H1 (cell line): ENCODE measurements around the gene CDR2. TPM values are rescaled to one million over a fixed set of nuclear protein-coding genes. Genes with fewer than 3 reads are reported as not detected.

Experiments used
- CTCF ChIA-PET: fragments of 300-600 bp; sonication (Branson Sonifier 250); formaldehyde crosslinking; loops from one replicate; lab custom pipeline; 2021; ENCODE audit not compliant: partially characterized antibody; lab: Charles Lee
- POLR2A ChIA-PET: fragments of 300-600 bp; sonication (Branson Sonifier 250); formaldehyde crosslinking; loops from one replicate; lab custom pipeline; 2021; ENCODE audit warnings: inconsistent platforms; ENCODE audit not compliant: partially characterized antibody; lab: Charles Lee
- DNase-seq, 2 experiments: peaks; one replicate each; pipeline versions ENCODE4 v3.0.0 to v3.0.0-alpha.2; 2010 to 2022; ENCODE audit warnings: low spot score in 2 of 2, low read depth in 1 of 2, mixed read lengths in 1 of 2
- FAIRE-seq: peaks from 2 replicates; lab custom pipeline; 2011; peaks lifted over from hg19 to GRCh38; lab: Jason Lieb, UNC
- H2AFZ ChIP-seq: 2 replicates; pipeline ENCODE4 v1.8.1; 2012; ENCODE audit warnings: low read length, inconsistent platforms
- H2AK5ac ChIP-seq: 2 replicates; pipeline ENCODE4 v1.6.1; 2013; ENCODE audit warnings: low read depth, low read length
- H2BK120ac ChIP-seq: replicated peaks from 2 replicates; pipeline ENCODE3; 2013; ENCODE audit warnings: low read depth, low read length, inconsistent platforms
- H2BK12ac ChIP-seq: 2 replicates; pipeline ENCODE4 v1.6.1; 2013; ENCODE audit warnings: low read depth, low read length
- H2BK15ac ChIP-seq: 2 replicates; pipeline ENCODE4 v1.6.1; 2013; ENCODE audit warnings: low read length
- H2BK20ac ChIP-seq: 2 replicates; pipeline ENCODE4 v1.6.1; 2013; ENCODE audit warnings: low read length
- H2BK5ac ChIP-seq: 2 replicates; pipeline ENCODE4 v1.6.1; 2013; ENCODE audit warnings: low read depth, low read length
- H3K14ac ChIP-seq: 2 replicates; pipeline ENCODE4 v1.6.1; 2013; ENCODE audit warnings: inconsistent platforms; ENCODE audit not compliant: insufficient read length
- H3K18ac ChIP-seq: 2 replicates; pipeline ENCODE4 v1.6.1; 2013; ENCODE audit warnings: low read length; ENCODE audit errors: extremely low read depth
- H3K23ac ChIP-seq: 2 replicates; pipeline ENCODE4 v1.6.1; 2013; ENCODE audit warnings: inconsistent platforms; ENCODE audit not compliant: insufficient read length
- H3K23me2 ChIP-seq: 2 replicates; pipeline ENCODE4 v1.6.1; 2013; ENCODE audit warnings: low read depth, low read length
- H3K27ac ChIP-seq: 2 replicates; pipeline ENCODE4 v1.6.1; 2011; ENCODE audit warnings: low read depth, low read length, inconsistent platforms
- H3K27me3 ChIP-seq, 4 experiments: replicated peaks in 1 of 4; 1 replicate in 1 of 4; 2 replicates in 3 of 4; pipeline versions ENCODE4 v1.6.1 to v1.8.1; 2011 to 2013; ENCODE audit warnings: low read length in 3 of 4, mild to moderate bottlenecking in 3 of 4, inconsistent platforms in 2 of 4, mixed read lengths in 2 of 4, moderate library complexity in 1 of 4; ENCODE audit not compliant: control insufficient read depth in 3 of 4, insufficient read depth in 3 of 4; ENCODE audit errors: extremely low read depth in 1 of 4
- H3K36me3 ChIP-seq, 4 experiments: 2 replicates each; pipeline versions ENCODE4 v1.6.1 to v1.8.1; 2011 to 2013; ENCODE audit warnings: mild to moderate bottlenecking in 4 of 4, low read length in 3 of 4, moderate library complexity in 2 of 4, control low read depth in 1 of 4, inconsistent platforms in 1 of 4; ENCODE audit not compliant: insufficient read depth in 4 of 4, control insufficient read depth in 2 of 4
- H3K4ac ChIP-seq: replicated peaks from 2 replicates; pipeline ENCODE3; 2013; ENCODE audit warnings: low read length, low read depth, mixed read lengths, inconsistent platforms; ENCODE audit not compliant: insufficient read length
- H3K4me1 ChIP-seq, 4 experiments: replicated peaks in 1 of 4; 1 replicate in 1 of 4; 2 replicates in 3 of 4; pipeline versions ENCODE4 v1.6.1 to v1.8.1; 2011 to 2013; ENCODE audit warnings: low read length in 3 of 4, inconsistent platforms in 2 of 4, mixed read lengths in 1 of 4; ENCODE audit not compliant: insufficient read depth in 4 of 4, control insufficient read depth in 3 of 4
- H3K4me2 ChIP-seq, 2 experiments: 2 replicates each; pipeline versions ENCODE4 v1.6.1 to v1.8.1; 2011 to 2013; ENCODE audit warnings: low read depth in 2 of 2, low read length in 2 of 2, control low read depth in 1 of 2, inconsistent platforms in 1 of 2, mild to moderate bottlenecking in 1 of 2; ENCODE audit not compliant: insufficient read depth in 1 of 2
- H3K4me3 ChIP-seq, 4 experiments: fragments of 200-600, 300-600 bp in 1 of 4; sonication (generic), shearing (Covaris generic), sonication (Bioruptor Twin) in 1 of 4; 2 replicates each; pipeline versions ENCODE4 v1.5.1 to v1.8.1; 2011 to 2016; ENCODE audit warnings: low read length in 4 of 4, low read depth in 3 of 4, control low read depth in 2 of 4, inconsistent platforms in 2 of 4, mild to moderate bottlenecking in 2 of 4, mixed read lengths in 1 of 4, moderate library complexity in 1 of 4; ENCODE audit not compliant: insufficient read depth in 2 of 4; ENCODE audit errors: extremely low read depth in 1 of 4
- H3K56ac ChIP-seq: replicated peaks from 2 replicates; pipeline ENCODE3; 2013; ENCODE audit warnings: low read depth, mild to moderate bottlenecking, mixed read lengths, low read length, inconsistent platforms; ENCODE audit not compliant: insufficient read length
- H3K79me1 ChIP-seq: 2 replicates; pipeline ENCODE4 v1.6.1; 2013; ENCODE audit warnings: low read depth, low read length, control low read depth
- H3K79me2 ChIP-seq, 2 experiments: 2 replicates each; pipeline versions ENCODE4 v1.6.1 to v1.8.1; 2012 to 2013; ENCODE audit warnings: low read length in 2 of 2, mild to moderate bottlenecking in 2 of 2, inconsistent platforms in 1 of 2; ENCODE audit not compliant: insufficient read depth in 2 of 2, control insufficient read depth in 1 of 2
- H3K9ac ChIP-seq, 4 experiments: replicated peaks in 1 of 4; 1 replicate in 1 of 4; 2 replicates in 3 of 4; pipeline versions ENCODE4 v1.6.1 to v1.8.1; 2011 to 2013; ENCODE audit warnings: low read depth in 3 of 4, low read length in 3 of 4, control low read depth in 2 of 4, mild to moderate bottlenecking in 2 of 4, moderate library complexity in 2 of 4, inconsistent platforms in 1 of 4; ENCODE audit errors: extremely low read depth in 1 of 4
- H3K9me3 ChIP-seq, 2 experiments: 2 replicates each; pipeline versions ENCODE4 v1.6.1 to v1.8.1; 2012 to 2013; ENCODE audit warnings: mild to moderate bottlenecking in 2 of 2, moderate library complexity in 2 of 2, control low read depth in 1 of 2, inconsistent platforms in 1 of 2, low read depth in 1 of 2, low read length in 1 of 2, mixed read lengths in 1 of 2; ENCODE audit not compliant: insufficient read depth in 2 of 2
- H4K20me1 ChIP-seq, 2 experiments: replicated peaks in 1 of 2; 2 replicates each; pipeline versions ENCODE3 to v1.8.1; 2011 to 2013; ENCODE audit warnings: inconsistent platforms in 2 of 2, low read length in 2 of 2, mild to moderate bottlenecking in 1 of 2; ENCODE audit not compliant: insufficient read depth in 2 of 2, control insufficient read depth in 1 of 2
- H4K5ac ChIP-seq: 2 replicates; pipeline ENCODE4 v1.6.1; 2013; ENCODE audit warnings: low read length, low read depth, mixed read lengths, inconsistent platforms; ENCODE audit not compliant: insufficient read length
- H4K8ac ChIP-seq: 2 replicates; pipeline ENCODE4 v1.8.0; 2013; ENCODE audit warnings: mild to moderate bottlenecking, moderate library complexity, low read length, inconsistent platforms; ENCODE audit not compliant: insufficient read depth; ENCODE audit errors: extremely low read depth
- H4K91ac ChIP-seq: replicated peaks from 2 replicates; pipeline ENCODE3; 2013; ENCODE audit warnings: low read length, mixed read lengths, inconsistent platforms; ENCODE audit not compliant: insufficient read length
- ATF3 ChIP-seq: IDR thresholded peaks from 2 replicates; pipeline ENCODE4 v1.6.1; 2011; ENCODE audit warnings: low read depth, mild to moderate bottlenecking, low read length; ENCODE audit not compliant: insufficient read depth
- CBX5 ChIP-seq: fragments of 300-800, 300-1000 bp; sonication (generic); IDR thresholded peaks from 2 replicates; pipeline ENCODE4 v1.7.1; 2016; ENCODE audit warnings: antibody characterized with exemption, low read length, low read depth
- CBX8 ChIP-seq: fragments of 300-800, 300-1000 bp; sonication (generic); IDR thresholded peaks from 2 replicates; pipeline ENCODE4 v1.7.1; 2016; ENCODE audit warnings: low read depth, low read length, borderline replicate concordance
- EGR1 ChIP-seq: IDR thresholded peaks from 2 replicates; pipeline ENCODE4 v1.6.1; 2011; ENCODE audit warnings: low read depth, low read length, borderline replicate concordance
- EZH2 ChIP-seq: fragments of 200-600 bp; sonication (generic); IDR thresholded peaks from 2 replicates; pipeline ENCODE4 v1.7.1; 2012; ENCODE audit warnings: low read depth, mild to moderate bottlenecking, moderate library complexity, low read length, inconsistent platforms; ENCODE audit not compliant: severe bottlenecking
- JUND ChIP-seq: IDR thresholded peaks from 2 replicates; pipeline ENCODE4 v1.6.1; 2011; ENCODE audit warnings: mild to moderate bottlenecking, improper control_type of control experiment, low read length
- MAFK ChIP-seq: IDR thresholded peaks from 2 replicates; pipeline ENCODE4 v1.6.1; 2012; ENCODE audit warnings: low read depth, mild to moderate bottlenecking, improper control_type of control experiment, low read length
- MAX ChIP-seq: IDR thresholded peaks from 2 replicates; pipeline ENCODE4 v1.6.1; 2012; ENCODE audit warnings: inconsistent platforms
- PHF8 ChIP-seq: fragments of 200-600 bp; sonication (generic); conservative IDR thresholded peaks from 2 replicates; pipeline ENCODE4 v1.7.1; 2012; ENCODE audit warnings: low read depth, mild to moderate bottlenecking, inconsistent platforms, low read length, moderate library complexity
- POLR2A ChIP-seq, 2 experiments: IDR thresholded peaks; 1 replicate in 1 of 2; 2 replicates in 1 of 2; pipeline ENCODE4 v1.6.1; 2011; ENCODE audit warnings: low read depth in 2 of 2, low read length in 2 of 2, mild to moderate bottlenecking in 2 of 2; ENCODE audit errors: control extremely low read depth in 1 of 2
- SIN3A ChIP-seq, 2 experiments: IDR thresholded peaks in 1 of 2; conservative IDR thresholded peaks in 1 of 2; 2 replicates each; pipeline ENCODE4 v1.6.1; 2011 to 2012; ENCODE audit warnings: low read length in 2 of 2, improper control_type of control experiment in 1 of 2, low read depth in 1 of 2, mild to moderate bottlenecking in 1 of 2
- SRF ChIP-seq: IDR thresholded peaks from 2 replicates; pipeline ENCODE4 v1.6.1; 2011; ENCODE audit warnings: mild to moderate bottlenecking, low read depth, low read length, moderate library complexity
- SUZ12 ChIP-seq: fragments of 200-600 bp; sonication (generic); IDR thresholded peaks from 2 replicates; pipeline ENCODE4 v1.6.1; 2012; ENCODE audit warnings: mild to moderate bottlenecking, inconsistent platforms, low read length, moderate library complexity, mixed read lengths
- TAF7 ChIP-seq: optimal IDR thresholded peaks from 2 replicates; pipeline ENCODE3; 2011; ENCODE audit warnings: low read depth, mild to moderate bottlenecking, inconsistent platforms, low read length, moderate library complexity, borderline replicate concordance
- WGBS, 2 experiments: shearing (Covaris generic) in 1 of 2; methylation state at CpG; one replicate each; pipeline versions ENCODE4 v1.1.6 to v1.1.7; 2013 to 2015; ENCODE audit warnings: low lambda C conversion rate in 2 of 2, mixed read lengths in 2 of 2, inconsistent platforms in 1 of 2, low coverage in 1 of 2, missing lambda C conversion rate in 1 of 2; ENCODE audit not compliant: insufficient replicate concordance in 2 of 2, insufficient coverage in 1 of 2, insufficient read length in 1 of 2; ENCODE audit errors: extremely low coverage in 1 of 2, missing lambda C conversion rate in 1 of 2; 5-methylcytosine and 5-hydroxymethylcytosine counted together
- polyA plus RNA-seq, 7 experiments: library from polyadenylated mRNA; depleted of rRNA in 3 of 7; stranded (reverse) in 5 of 7; unstranded in 2 of 7; fragments of >200 nt in 5 of 7; fragments of 200-250 nt in 2 of 7; gene quantifications; 1 replicate in 5 of 7; 2 replicates in 1 of 7; 4 replicates in 1 of 7; pipeline versions ENCODE4 v1.2.1 to v1.2.3, GENCODE V29; 2011 to 2013; ENCODE audit warnings: missing spikeins in 2 of 7, mixed read lengths in 2 of 7
- total RNA-seq: library from RNA; stranded (reverse); fragmentation: NEBNext Ultra II Directional; extraction: Animal tissue kit (Norgen Biotek cat#: 25700); gene quantifications from 2 replicates; pipeline ENCODE4 v1.2.1, GENCODE V29; 2021

Gene CDR2
- total and polyA plus RNA-seq, 2 of the 8 experiments (the other 6 are each of a cell fraction or from before 2014, with no cell fraction given) = 16.3 to 34.9 TPM

- Histone ChIP-seq H3K9ac (no peak overlapping the region), H3K27ac (no peak overlapping the region), H4K20me1 (peaks cover 0 to 3% of the 10 kb centered on the region in 2 experiments), H2BK20ac (no peak overlapping the region), H3K36me3 (no peaks in the 10 kb centered on the region), H3K4me2 (no peak overlapping the region), H2AFZ (no peak overlapping the region), H3K23ac (no peak overlapping the region), H4K8ac (no peak overlapping the region), H3K4me3 (no peak overlapping the region), H3K79me1 (no peaks in the 10 kb centered on the region), H3K23me2 (no peaks in the 10 kb centered on the region), H3K27me3 (no peaks in the 10 kb centered on the region), H4K91ac (no peak overlapping the region), H4K5ac (no peak overlapping the region), H2AK5ac (no peak overlapping the region), H3K79me2 (no peaks in the 10 kb centered on the region), H2BK15ac (no peak overlapping the region), H3K56ac (no peak overlapping the region), H3K18ac (no peak overlapping the region), H3K14ac (no peak overlapping the region), H3K9me3 (no peaks in the 10 kb centered on the region), H3K4ac (no peak overlapping the region), H2BK5ac (no peak overlapping the region), H2BK120ac (no peak overlapping the region), H3K4me1 (no peaks in the 10 kb centered on the region), H2BK12ac (no peak overlapping the region)
- no peak for FAIRE-seq
- WGBS, 2 experiments = 90% methylated on average over 1 of the region's 1 CpG; no CpG with 5 or more reads in 1 of the 2 experiments
- ChIA-PET CTCF (no interaction called here), POLR2A (no interaction called here)
- no peak for DNase-seq
- no peak for TF ChIP-seq JUND
- no peak for TF ChIP-seq CBX8
- TF ChIP-seq ATF3 = no peak
- TF ChIP-seq POLR2A (IDR thresholded peaks at IDR 0.05; ENCODE audit: control extremely low read depth in 1 of 2, low read depth in 2 of 2, low read length in 2 of 2) = no peak
- no peak for TF ChIP-seq MAX
- no peak for TF ChIP-seq EGR1
- no peak for TF ChIP-seq SUZ12
- no peak for TF ChIP-seq TAF7
- no peak for TF ChIP-seq EZH2
- no peak for TF ChIP-seq MAFK
- TF ChIP-seq SRF = no peak
- no peak for TF ChIP-seq CBX5
- TF ChIP-seq SIN3A (conservative IDR thresholded peaks at IDR 0.05 in 1 of 2, IDR thresholded peaks at IDR 0.05 in 1 of 2; ENCODE audit: low read depth in 1 of 2, low read length in 2 of 2) = no peak
- TF ChIP-seq PHF8 = no peak
These were observed 19.7 kb upstream of the CDR2 start for GRCh38 chr16:22394121-22394520.
